Measurements from ENCODE around the gene NOXO1.

DNA sequence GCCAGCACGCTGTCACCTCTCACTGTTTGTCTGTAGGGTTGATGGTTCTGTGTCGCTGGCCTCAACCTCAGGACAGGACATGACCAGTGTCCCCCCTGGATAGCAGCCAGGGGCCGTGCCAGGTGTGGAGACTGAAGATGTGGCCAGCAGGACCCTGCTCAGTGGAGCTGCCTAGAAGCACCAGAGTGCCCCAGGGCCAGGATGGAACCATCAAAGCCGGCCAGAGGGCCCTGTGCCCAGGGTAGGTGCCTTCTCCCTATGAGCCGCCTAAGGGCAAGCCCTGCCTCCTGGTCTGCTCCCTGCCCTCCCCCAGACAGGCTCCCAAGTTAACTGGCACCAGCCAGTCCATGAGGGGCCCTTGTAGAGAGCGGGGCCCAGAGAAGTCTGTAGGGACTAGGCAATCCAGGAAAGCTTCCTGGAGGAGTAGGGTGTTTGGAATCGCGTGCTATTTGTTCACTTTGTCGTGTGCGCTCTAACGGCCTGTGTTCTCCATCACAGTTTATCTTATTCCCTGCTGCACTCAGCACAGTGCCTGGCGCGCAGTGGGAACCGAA is 22.5 kb downstream of the NOXO1 start:
- TF ChIP-seq, protein P1, sequence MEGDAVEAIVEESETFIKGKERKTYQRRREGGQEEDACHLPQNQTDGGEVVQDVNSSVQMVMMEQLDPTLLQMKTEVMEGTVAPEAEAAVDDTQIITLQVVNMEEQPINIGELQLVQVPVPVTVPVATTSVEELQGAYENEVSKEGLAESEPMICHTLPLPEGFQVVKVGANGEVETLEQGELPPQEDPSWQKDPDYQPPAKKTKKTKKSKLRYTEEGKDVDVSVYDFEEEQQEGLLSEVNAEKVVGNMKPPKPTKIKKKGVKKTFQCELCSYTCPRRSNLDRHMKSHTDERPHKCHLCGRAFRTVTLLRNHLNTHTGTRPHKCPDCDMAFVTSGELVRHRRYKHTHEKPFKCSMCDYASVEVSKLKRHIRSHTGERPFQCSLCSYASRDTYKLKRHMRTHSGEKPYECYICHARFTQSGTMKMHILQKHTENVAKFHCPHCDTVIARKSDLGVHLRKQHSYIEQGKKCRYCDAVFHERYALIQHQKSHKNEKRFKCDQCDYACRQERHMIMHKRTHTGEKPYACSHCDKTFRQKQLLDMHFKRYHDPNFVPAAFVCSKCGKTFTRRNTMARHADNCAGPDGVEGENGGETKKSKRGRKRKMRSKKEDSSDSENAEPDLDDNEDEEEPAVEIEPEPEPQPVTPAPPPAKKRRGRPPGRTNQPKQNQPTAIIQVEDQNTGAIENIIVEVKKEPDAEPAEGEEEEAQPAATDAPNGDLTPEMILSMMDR (IDR thresholded peaks at IDR 0.05; ENCODE audit: insufficient read depth, low read length, poor library complexity, severe bottlenecking): no peak
- no peak for TF ChIP-seq EZH2phosphoT487 (conservative IDR thresholded peaks at IDR 0.05; ENCODE audit: low read length)
